Forelimb muscle (tissue), 1 donor: ENCODE data around the gene PKP1. TPM values are rescaled to one million over a fixed set of nuclear protein-coding genes. Genes with fewer than 3 reads are reported as not detected.

Experiments used
- DNase-seq: peaks from one replicate; pipeline ENCODE4 v3.0.0-alpha.2; 2013; ENCODE audit warnings: low read depth
- polyA plus RNA-seq: library from polyadenylated mRNA; unstranded; fragments of 120-200 nt; gene quantifications from one replicate; pipeline ENCODE4 v1.2.1, GENCODE V29; 2013; ENCODE audit not compliant: insufficient read length

Gene PKP1
- polyA plus RNA-seq, 1 donor = 4.6 TPM

DNA sequence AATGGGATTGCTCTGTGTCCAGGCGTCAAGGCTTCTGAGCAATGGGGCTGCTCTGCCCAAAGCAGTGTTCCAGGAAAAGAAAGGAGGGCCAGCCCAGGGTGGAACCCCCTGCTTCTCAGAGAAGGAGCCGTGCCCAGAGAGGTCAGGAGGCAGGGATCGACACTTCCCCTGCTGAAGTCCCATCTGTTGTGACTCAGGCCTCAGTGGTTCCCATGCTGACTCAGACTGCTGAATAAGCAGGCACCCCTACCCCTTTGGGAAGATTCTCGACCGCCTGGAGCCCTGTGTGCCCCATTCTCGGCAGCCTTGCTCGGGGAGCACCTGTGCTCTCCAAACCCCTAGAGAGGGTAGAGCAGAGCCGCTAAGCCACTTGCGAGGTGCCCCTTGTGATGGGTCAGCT is 23.9 kb downstream of the PKP1 start:
- DNase-seq = no peak

DNA sequence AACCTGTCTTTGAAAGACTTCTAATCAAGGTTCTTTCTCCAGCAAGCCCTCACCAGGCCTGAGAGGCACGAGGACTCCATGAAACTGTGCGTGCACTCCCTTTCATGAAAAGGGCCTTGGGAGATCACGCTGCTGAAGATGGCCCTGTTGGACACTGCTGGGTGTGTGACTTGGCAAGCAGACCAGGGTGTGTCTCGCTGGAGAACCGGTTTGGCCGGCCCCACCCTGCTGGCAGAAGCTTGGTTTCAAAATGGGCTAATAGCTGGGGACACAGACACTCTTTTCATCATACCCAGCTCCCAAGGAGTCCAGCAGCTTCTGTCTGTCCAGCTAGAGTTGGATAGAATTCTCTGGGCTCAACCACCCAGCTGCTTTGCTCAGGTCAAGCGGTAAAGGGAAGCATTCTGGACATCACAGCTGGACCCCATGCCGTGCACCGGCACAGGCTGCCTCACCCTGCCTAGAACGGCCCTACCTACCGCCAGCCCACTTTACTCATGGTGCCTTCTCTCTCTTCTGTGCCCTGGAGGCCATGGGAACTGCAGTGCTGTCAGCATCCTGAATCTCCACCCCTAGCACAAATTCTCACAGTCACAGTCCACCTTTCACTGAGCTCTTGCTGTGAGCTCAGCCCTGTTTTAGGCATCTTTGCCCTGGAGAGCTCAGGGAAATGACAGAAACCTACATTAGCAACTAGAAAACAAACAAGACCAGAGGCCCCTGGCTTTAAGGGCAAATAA is 24.6 kb downstream of the PKP1 start:
- DNase-seq = no peak

DNA sequence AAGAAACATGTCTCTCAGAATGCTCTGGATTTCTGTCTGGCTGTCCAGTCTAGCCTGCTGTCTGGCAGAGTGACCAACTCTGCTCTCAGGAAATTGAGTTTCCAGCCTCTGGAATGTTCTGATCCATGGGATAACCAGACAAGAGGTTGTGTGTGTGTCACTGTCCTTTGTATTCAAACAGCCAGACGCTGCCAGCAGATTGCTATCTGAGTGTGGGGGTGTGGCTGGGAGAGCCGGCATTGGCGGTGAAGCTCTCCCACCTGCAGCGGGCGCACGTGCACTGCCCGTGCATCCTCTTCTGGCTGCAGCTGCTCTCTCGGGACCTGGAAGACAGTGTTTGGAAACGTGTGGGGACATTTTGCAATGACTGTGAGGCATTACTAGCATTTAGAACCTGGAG is 26.1 kb downstream of the PKP1 start:
- peak; percentile 24 for DNase-seq

DNA sequence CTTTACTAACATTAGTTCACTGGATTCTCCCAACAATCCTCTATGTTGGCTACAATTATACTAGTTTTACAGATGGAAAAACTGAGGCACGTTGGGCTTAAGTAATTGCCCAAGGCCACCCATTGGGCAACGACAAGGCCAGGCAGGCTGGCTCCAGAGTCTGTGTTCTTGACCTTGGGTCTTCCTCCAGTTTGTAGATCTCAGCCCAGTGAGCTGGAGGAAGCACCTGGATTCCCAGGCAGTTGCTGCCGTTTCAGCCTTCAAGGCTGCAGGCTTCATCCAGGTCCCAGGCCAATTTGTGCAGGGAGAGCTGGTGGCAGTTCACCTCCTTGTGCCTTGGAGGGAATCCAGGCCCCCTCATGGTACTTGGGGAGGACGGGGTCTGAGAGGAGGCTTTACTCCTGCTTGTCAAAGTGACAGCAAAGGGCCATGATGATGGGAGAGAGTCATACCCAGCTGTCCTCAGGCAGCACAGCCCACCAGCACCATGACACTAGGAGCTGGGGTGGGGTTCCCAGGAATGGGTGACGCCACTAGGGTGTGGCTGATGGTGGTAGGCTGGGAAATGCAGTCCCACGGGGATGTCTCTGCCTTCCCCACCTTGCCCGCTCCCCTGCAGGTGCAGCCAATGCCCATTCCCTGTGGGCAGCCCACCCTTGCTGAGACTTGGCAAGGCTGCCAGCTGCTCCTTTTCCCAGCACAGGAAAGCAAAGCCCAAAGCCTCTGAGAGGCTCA is 27.1 kb downstream of the PKP1 start:
- DNase-seq = no peak

DNA sequence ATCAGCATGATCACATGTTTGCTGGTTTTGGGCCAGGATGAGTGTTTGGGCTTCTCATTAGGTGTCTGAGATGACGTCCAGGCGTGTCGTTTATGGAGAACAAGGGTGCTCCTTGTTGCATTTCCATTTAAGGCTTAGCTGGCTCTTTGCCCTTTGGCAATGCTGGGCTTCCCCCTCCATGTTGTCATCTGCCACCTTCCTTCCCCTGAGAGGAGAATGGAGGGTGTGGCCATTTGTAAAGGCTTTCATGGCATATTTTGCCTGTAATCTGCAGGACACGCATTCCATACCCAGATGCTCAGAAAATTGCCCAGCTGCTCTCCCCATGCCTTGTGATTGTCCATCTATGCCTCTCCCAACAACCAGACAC is 27.7 kb downstream of the PKP1 start:
- peak; percentile 24 for DNase-seq

DNA sequence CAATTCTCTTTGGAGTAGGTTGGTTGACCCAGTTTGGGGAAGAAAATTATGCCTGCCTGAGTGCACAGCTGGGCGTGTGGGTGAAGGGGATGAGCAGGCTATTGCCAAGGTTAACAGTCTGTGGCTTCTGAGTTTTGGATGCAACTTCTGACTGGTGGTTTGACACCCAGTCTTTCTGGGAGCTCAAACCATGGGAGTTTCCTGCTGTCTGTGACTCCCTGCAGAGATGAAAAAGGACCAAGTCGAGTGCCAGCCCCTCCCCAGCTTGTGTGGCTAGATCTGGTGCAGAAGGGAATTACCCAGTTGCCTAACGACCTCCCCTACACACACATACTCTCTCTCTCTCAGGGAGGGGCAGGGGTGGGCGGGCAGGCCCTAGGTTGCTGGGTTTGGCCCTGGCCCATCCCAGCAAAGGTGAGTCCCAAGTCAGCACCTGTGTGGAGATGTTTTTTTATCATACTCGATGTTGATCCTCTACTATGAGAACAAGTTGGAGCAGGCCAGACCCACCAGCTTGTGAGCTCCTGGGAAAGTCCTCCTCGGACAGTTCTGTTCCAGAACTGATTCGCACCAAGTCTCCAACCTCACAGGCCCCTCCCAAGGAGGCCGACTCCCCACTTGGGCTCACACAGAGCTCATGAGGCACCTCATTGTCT is 28.2 kb downstream of the PKP1 start:
- DNase-seq = no peak

DNA sequence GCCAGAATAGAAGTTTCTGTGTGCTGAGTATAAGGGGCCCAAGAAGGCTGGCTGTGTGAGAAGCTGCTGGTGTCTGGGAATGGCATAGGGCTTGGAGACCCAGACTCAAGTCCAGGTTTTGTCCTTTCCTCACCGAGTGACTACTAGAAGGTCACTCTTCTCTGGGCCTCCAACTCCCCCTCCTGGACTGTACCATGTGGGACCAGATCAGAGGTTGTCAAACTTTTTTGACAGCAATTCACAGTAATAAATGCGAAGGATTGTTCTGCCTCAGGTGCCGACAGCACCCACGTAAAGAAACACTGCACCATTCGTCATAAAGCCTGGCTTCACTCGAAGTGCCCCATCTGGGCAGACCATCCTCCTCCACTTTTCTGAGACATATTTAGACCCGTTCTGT is 29.0 kb downstream of the PKP1 start:
- DNase-seq = no peak

DNA sequence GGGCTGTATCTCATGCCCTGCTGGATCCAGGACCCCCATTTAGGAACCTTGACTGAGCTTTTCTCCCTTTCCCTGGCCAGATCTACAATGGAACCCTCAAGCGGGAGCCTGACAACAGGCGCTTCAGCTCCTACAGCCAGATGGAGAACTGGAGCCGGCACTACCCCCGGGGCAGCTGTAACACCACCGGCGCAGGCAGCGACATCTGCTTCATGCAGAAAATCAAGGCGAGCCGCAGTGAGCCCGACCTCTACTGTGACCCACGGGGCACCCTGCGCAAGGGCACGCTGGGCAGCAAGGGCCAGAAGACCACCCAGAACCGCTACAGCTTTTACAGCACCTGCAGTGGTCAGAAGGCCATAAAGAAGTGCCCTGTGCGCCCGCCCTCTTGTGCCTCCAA is 29.8 kb downstream of the PKP1 start:
- DNase-seq = no peak

DNA sequence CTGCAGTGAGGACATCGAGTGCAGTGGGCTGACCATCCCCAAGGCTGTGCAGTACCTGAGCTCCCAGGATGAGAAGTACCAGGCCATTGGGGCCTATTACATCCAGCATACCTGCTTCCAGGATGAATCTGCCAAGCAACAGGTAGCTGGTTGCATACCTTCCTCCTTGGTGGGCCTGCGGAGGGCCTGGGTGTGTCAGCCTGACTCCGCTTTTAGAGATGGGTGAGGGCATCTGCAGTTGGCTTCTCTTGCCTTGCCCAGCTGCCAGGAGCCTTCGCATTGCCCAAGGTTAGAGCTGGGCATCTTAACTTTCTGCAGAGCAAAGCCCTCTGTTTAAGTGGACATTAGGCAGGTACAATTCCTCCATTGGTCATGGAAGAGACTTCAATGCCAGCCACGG is 33.2 kb downstream of the PKP1 start:
- DNase-seq = no peak

DNA sequence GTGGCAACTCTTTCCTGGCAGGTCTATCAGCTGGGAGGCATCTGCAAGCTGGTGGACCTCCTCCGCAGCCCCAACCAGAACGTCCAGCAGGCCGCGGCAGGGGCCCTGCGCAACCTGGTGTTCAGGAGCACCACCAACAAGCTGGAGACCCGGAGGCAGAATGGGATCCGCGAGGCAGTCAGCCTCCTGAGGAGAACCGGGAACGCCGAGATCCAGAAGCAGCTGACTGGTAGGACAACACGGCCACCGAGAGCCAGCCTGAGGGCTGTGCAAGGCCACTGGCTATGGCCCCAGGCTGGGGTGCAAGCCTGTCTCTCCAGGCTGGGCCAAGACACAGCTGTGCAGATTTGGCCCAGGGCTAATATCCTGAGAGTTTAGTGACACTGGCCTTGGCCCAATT is 34.2 kb downstream of the PKP1 start:
- no peak for DNase-seq

DNA sequence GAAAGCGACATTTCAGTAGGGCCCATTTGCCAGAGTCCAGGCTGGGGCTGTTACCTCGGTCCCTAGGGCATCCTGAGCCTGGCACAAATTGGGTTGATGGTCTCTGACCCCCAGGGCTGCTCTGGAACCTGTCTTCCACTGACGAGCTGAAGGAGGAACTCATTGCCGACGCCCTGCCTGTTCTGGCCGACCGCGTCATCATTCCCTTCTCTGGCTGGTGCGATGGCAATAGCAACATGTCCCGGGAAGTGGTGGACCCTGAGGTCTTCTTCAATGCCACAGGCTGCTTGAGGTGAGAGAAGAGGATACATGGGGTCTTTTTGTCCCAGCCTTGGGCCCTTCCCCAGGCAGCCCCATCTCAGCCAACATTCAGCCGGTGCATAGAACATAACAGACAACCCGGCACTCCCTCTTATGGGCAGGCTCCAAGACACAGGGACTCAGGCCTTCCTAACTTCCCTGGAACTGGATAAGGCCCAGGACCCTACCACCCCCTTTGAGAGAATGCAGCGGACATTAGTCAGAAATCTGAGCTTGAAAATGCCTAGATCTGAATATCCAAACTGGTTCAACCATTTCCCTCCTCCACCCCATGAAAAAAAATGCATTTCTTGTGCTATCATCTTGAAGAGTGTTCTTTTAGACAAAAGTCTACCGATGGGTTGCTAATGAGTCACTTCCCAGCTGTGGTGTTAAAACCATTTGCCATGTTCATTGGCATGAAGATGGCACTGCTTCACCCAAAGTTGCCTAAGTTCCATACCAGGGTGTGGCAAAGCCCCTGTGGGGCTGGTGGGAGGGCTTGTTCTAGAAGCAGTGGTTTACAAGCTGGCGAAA is 35.4 kb downstream of the PKP1 start:
- DNase-seq = no peak

DNA sequence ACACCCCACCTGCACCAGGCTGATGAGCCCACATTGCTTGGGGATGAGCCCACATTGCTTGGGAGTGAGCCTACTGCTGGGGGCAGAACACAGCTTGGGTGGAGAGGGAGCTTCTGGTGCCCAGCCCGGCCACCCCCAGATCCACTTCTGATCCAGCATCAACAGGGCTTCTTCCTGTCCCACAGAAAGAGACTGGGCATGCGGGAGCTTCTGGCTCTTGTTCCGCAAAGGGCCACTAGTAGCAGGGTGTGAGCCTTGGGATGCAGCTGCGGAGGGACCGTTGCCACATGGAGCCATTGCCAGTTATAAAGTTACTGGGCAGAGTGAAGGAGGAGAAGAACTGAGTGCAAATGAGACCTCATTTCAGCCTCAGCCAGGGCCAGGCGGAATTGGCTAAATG is 36.3 kb downstream of the PKP1 start:
- DNase-seq = no peak

DNA sequence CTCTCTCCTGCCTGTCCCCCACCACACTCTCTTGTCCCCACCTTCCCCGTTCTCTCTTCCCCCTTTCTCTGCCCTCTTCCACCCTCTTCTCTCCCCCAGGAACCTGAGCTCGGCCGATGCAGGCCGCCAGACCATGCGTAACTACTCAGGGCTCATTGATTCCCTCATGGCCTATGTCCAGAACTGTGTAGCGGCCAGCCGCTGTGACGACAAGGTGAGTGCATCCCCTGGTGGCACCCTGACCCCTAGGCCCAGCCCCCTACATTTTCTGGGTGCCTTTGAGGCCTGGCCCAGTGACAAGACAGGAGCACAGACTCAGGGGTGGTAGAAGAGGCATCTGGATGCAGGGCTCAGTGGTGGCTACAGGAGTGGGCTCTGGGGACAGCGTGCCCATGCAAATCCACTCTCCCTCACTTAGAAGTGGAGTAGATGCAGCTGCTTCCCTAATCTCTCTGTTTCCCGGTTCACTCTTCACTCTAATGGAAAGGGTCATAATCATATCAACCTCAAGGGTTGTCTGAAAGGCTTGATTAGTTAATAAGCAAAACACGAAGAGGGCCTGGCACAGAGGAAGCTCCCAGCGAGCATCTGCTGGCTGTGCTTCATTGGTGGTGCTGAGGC is 37.0 kb downstream of the PKP1 start:
- DNase-seq = no peak

DNA sequence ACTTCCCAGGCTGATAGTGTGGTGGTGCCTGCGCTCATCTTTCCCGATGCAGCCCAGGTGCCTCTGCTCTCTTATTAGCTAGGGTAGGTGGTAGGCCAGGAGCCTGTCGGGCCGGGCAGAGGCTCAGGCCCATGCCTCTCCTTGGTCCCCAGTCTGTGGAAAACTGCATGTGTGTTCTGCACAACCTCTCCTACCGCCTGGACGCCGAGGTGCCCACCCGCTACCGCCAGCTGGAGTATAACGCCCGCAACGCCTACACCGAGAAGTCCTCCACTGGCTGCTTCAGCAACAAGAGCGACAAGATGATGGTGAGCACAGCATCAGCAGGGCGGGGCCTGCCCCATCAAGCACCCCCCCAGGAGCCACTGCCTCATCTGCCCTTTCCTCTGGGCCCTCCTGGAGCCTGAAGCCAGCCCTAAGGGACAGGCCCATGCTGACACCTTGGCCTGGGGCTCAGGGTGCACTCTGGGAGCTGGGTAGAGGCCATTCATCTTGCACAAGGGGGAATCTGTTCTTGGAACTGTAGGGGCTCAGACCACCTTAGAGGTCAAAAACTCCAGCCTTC is 38.6 kb downstream of the PKP1 start:
- DNase-seq = no peak

DNA sequence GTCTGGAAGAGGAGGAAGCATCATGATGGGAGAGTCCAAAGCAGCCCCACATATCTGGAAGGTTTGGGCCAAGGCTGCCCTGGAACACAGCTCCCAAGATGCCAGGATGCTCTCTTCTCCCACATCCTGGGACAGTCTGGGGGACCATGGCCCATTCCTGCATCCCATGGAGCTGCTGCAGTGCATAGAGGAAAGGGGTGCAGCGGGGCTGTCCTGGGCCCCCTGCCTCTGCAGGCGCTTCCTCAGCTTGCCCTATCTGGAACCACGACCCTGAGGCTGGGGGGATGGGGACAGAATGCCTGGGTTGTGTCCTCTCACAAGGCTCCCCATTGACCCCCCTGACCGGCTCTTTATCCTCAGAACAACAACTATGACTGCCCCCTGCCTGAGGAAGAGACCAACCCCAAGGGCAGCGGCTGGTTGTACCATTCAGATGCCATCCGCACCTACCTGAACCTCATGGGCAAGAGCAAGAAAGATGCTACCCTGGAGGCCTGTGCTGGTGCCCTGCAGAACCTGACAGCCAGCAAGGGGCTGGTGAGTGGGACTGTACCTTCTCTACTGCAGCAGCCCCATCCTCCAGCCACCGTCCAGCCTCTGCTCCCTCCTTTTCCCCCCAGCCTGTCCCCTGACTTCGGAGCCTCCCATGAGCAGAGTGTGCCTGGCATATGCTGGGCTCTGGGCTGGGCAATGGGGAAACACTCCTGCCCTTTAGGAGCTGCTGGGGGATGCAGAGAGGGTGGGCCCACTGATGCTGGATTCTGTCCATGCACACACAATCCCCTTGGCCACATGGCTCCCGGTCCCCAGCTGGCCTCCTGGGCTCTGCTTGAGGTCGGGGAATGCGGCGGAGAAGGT is 39.6 kb downstream of the PKP1 start:
- no peak for DNase-seq

DNA sequence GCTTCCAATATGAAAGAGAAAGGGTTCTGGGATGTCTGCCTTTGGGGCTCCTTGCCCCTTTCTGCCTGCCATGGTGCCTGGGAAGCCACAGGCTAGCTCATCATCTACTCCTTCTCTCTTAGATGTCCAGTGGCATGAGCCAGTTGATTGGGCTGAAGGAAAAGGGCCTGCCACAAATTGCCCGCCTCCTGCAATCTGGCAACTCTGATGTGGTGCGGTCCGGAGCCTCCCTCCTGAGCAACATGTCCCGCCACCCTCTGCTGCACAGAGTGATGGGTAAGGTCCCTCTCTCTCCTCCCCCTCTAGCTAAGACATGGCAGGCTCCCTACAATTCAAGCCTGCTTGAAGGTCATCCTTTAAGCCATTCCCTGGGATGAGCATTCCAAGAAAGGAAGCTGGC is 41.0 kb downstream of the PKP1 start:
- no peak for DNase-seq

DNA sequence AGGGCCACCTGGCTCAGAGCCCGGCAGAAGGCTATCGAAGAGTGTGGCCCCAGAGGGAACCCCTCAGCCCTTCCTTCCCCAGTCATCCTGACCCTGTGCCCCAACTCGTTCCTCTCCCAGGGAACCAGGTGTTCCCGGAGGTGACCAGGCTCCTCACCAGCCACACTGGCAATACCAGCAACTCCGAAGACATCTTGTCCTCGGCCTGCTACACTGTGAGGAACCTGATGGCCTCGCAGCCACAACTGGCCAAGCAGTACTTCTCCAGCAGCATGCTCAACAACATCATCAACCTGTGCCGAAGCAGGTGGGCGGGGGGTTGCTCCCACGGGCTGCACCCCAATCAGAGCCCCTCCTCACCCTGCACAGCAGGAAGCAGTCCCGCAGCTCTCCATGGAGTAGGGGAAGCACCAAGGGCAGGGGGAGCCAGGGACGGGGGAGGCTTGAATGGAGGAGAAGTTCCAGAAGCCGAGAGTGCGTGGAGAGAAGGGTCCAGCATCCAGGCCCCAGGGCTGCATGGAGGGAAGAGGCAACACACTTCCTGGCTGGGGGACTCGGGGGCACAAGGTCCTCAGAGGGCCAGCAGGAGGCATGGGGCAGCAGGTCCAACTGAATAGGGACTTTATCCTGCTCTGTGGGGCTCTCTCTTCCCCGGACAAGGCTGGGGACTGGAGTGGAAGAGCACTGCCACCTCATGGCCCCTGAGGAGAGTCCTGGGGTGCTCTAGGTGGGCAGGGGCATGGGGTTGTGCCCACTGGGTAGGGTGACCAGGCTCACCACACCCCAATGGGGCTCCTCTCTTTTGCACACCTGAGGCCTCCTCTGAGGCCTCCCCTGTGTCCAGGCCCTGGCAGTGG is 41.7 kb downstream of the PKP1 start:
- no peak for DNase-seq

DNA sequence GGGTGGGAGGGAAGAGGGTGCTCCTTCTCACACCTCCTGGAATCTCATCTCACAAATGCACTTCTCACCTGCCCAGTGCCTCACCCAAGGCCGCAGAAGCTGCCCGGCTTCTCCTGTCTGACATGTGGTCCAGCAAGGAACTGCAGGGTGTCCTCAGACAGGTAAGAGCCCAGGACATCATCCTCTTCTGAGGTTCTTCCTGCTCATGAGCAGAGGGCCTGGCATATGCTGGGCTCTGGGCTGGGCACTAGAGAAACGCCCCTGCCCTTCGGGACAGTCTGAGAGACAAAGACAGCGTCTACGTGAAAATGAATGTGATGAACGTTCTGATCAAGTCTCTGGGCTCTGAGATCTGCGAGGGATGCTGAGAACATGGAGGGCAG is 42.4 kb downstream of the PKP1 start:
- DNase-seq = no peak

DNA sequence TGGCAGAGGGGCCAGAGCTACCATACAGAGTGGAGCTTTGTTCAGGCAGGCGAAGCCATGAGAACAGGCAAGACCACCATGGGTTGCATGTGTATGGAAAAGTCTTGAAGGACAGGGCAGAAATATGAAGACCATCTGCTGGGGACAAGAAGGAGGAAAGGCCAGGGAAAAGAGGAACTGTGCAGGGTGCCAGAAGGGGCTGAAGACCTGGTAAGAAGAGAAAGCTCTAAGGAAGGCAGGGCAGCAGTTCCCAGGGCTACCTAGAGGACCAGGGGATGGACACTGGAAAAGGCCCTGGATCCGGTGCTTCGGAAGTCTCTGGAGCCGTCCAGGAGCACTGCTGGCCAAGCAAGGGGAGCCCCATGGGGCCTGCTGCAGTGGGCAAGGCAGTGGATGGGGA is 43.4 kb downstream of the PKP1 start:
- DNase-seq = no peak
